HEK293 (cell line): ENCODE measurements around the gene SLC9A9.

Source experiments
- CTCF ChIA-PET: fragments of 350-600 bp; formaldehyde crosslinking; extraction: SDS; loops from one replicate; lab custom pipeline; 2021; ENCODE audit warnings: antibody characterized with exemption; lab: Yijun Ruan, JAX
- POLR2A ChIA-PET: fragments of 300-600 bp; formaldehyde crosslinking; extraction: SDS; loops from one replicate; lab custom pipeline; 2020; ENCODE audit warnings: antibody characterized with exemption, inconsistent platforms; lab: Yijun Ruan, JAX
- H3K27ac ChIP-seq: fragments of 200-500 bp; sonication (Bioruptor generic); 2 replicates; pipeline ENCODE4 v1.5.1; 2014; ENCODE audit warnings: low read depth, low read length, control low read depth, inconsistent platforms; ENCODE audit errors: extremely low read depth
- H3K36me3 ChIP-seq, 2 experiments: fragments of 200-500 bp in 1 of 2; sonication (Bioruptor generic) in 1 of 2; 1 replicate in 1 of 2; 2 replicates in 1 of 2; pipeline ENCODE4 v1.5.1; 2014 to 2017; ENCODE audit warnings: inconsistent platforms in 2 of 2, low read length in 2 of 2; ENCODE audit not compliant: control insufficient read depth in 2 of 2, insufficient read depth in 1 of 2
- H3K4me1 ChIP-seq: fragments of 200-500 bp; sonication (Bioruptor generic); 2 replicates; pipeline ENCODE4 v1.5.1; 2014; ENCODE audit warnings: mild to moderate bottlenecking, low read length, inconsistent platforms; ENCODE audit not compliant: control insufficient read depth, insufficient read depth
- H3K4me3 ChIP-seq: 2 replicates; pipeline ENCODE4 v1.5.1; 2011; ENCODE audit warnings: low read depth, mild to moderate bottlenecking, control low read depth, low read length, moderate library complexity
- H3K9me3 ChIP-seq: fragments of 200-500 bp; sonication (Bioruptor generic); 2 replicates; pipeline ENCODE4 v1.5.1; 2014; ENCODE audit warnings: low read depth, low read length, inconsistent platforms; ENCODE audit not compliant: control insufficient read depth, insufficient read depth
- GFI1B ChIP-seq: fragments of 450-650 bp; formaldehyde crosslinking; IDR thresholded peaks from 2 replicates; pipeline ENCODE4 v1.5.1; 2016; ENCODE audit warnings: missing biosample characterization, missing genetic modification characterization
- GLI2 ChIP-seq: fragments of 450-650 bp; formaldehyde crosslinking; IDR thresholded peaks from 2 replicates; pipeline ENCODE4; 2017; ENCODE audit warnings: missing biosample characterization, missing genetic modification characterization, low read depth, borderline replicate concordance
- GLI4 ChIP-seq: fragments of 450-650 bp; formaldehyde crosslinking; IDR thresholded peaks from 2 replicates; pipeline ENCODE4 v1.5.1; 2016; ENCODE audit warnings: missing biosample characterization, missing genetic modification characterization
- KLF17 ChIP-seq: fragments of 450-650 bp; formaldehyde crosslinking; IDR thresholded peaks from 2 replicates; pipeline ENCODE4 v1.5.1; 2016; ENCODE audit warnings: missing biosample characterization, missing genetic modification characterization
- PATZ1 ChIP-seq: fragments of 450-650 bp; formaldehyde crosslinking; IDR thresholded peaks from 2 replicates; pipeline ENCODE4 v1.5.1; 2016; ENCODE audit warnings: missing biosample characterization, missing genetic modification characterization
- ZEB2 ChIP-seq: fragments of 450-650 bp; formaldehyde crosslinking; IDR thresholded peaks from 2 replicates; pipeline ENCODE4 v1.5.1; 2016; ENCODE audit warnings: missing biosample characterization, missing genetic modification characterization
- ZFP37 ChIP-seq: fragments of 450-650 bp; formaldehyde crosslinking; IDR thresholded peaks from 2 replicates; pipeline ENCODE4 v1.5.1; 2016; ENCODE audit warnings: missing biosample characterization, missing genetic modification characterization
- ZFP69B ChIP-seq: fragments of 450-650 bp; formaldehyde crosslinking; IDR thresholded peaks from 2 replicates; pipeline ENCODE4 v1.5.1; 2016; ENCODE audit warnings: missing biosample characterization, missing genetic modification characterization
- ZNF155 ChIP-seq: fragments of 450-650 bp; formaldehyde crosslinking; IDR thresholded peaks from 2 replicates; pipeline ENCODE4 v1.5.1; 2016; ENCODE audit warnings: missing biosample characterization, missing genetic modification characterization
- ZNF48 ChIP-seq: fragments of 450-650 bp; formaldehyde crosslinking; IDR thresholded peaks from 2 replicates; pipeline ENCODE4 v1.5.1; 2016; ENCODE audit warnings: missing biosample characterization, missing genetic modification characterization
- ZNF530 ChIP-seq: fragments of 450-650 bp; formaldehyde crosslinking; IDR thresholded peaks from 2 replicates; pipeline ENCODE4 v1.5.1; 2016; ENCODE audit warnings: low read depth, missing biosample characterization, missing genetic modification characterization
- ZNF623 ChIP-seq: fragments of 450-650 bp; formaldehyde crosslinking; IDR thresholded peaks from 2 replicates; pipeline ENCODE4 v1.5.1; 2016; ENCODE audit warnings: missing biosample characterization, missing genetic modification characterization
- ZNF707 ChIP-seq: fragments of 450-650 bp; formaldehyde crosslinking; IDR thresholded peaks from 2 replicates; pipeline ENCODE4 v1.5.1; 2016; ENCODE audit warnings: missing biosample characterization, missing genetic modification characterization
- ZNF76 ChIP-seq: fragments of 450-650 bp; formaldehyde crosslinking; IDR thresholded peaks from 2 replicates; pipeline ENCODE4; 2016; ENCODE audit warnings: low read depth, missing biosample characterization, missing genetic modification characterization, borderline replicate concordance
- ZNF791 ChIP-seq: fragments of 450-650 bp; formaldehyde crosslinking; IDR thresholded peaks from 2 replicates; pipeline ENCODE4 v1.5.1; 2016; ENCODE audit warnings: missing biosample characterization, missing genetic modification characterization
- ZNF837 ChIP-seq: fragments of 450-650 bp; formaldehyde crosslinking; IDR thresholded peaks from 2 replicates; pipeline ENCODE4 v1.5.1; 2016; ENCODE audit warnings: missing biosample characterization, missing genetic modification characterization
- ZSCAN30 ChIP-seq: fragments of 450-650 bp; IDR thresholded peaks from 2 replicates; pipeline ENCODE4 v1.5.1; 2018; ENCODE audit warnings: missing biosample characterization, mild to moderate bottlenecking, missing genetic modification characterization, moderate library complexity
- TF ChIP-seq, protein P1 (sequence below): fragments of 450-650 bp; formaldehyde crosslinking; IDR thresholded peaks from 2 replicates; pipeline ENCODE4 v1.5.1; 2017; ENCODE audit warnings: missing biosample characterization, missing genetic modification characterization
- TF ChIP-seq, protein P2 (sequence below): fragments of 450-650 bp; formaldehyde crosslinking; IDR thresholded peaks from 2 replicates; pipeline ENCODE4 v1.5.1; 2017; ENCODE audit warnings: missing biosample characterization, missing genetic modification characterization

Gene SLC9A9

DNA sequence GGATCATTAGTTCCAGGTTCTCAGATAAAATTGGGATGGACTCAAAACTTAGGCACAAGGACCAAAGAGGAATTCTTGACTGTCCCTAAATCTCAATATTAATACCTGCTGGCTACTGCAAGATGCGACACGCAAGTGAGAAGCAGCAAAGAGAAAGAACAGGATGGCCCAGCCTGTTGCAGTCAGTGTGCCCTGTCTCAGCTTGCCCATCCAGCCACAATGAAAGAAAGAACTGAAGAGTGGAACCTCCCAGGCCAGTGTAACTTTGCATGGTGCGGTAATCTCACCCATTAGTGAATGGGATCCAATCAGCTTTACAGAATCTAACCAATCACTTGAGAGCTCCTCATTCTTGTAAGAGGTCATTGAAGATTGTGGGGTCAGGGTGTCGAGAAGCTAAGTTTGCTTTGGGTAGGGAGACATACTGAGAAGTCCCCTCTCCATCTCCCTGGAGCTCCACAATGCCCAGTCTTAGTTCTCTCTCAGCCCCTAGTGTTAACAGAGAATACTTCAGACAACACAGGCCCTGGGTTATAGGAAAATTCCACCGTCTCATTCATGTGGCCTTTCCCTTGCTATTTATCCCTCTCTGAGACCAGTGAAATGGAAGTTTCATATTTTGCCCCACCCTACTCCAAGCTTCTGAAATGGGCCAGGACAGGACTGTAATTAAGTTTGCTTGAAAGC is 3.2 kb upstream of the SLC9A9 start:
- Histone ChIP-seq H3K27ac (no peak overlapping the region), H3K36me3 (no peaks in the 10 kb centered on the region), H3K4me3 (no peak overlapping the region), H3K9me3 (no peaks in the 10 kb centered on the region), H3K4me1 (no peaks in the 10 kb centered on the region)
- CTCF ChIA-PET = no interaction called here
- TF ChIP-seq ZFP37 (no peak), ZNF155 (tag by site-specific recombination) (no peak), ZNF837 (no peak), ZNF623 (tag by site-specific recombination) (no peak), ZNF48 (no peak), ZNF791 (no peak)
- POLR2A ChIA-PET = no interaction called here

- CTCF ChIA-PET = no interaction called here
- POLR2A ChIA-PET = no interaction called here
Observed at GRCh38 chr3:143850877-143851276, 2.6 kb upstream of the SLC9A9 start.

DNA sequence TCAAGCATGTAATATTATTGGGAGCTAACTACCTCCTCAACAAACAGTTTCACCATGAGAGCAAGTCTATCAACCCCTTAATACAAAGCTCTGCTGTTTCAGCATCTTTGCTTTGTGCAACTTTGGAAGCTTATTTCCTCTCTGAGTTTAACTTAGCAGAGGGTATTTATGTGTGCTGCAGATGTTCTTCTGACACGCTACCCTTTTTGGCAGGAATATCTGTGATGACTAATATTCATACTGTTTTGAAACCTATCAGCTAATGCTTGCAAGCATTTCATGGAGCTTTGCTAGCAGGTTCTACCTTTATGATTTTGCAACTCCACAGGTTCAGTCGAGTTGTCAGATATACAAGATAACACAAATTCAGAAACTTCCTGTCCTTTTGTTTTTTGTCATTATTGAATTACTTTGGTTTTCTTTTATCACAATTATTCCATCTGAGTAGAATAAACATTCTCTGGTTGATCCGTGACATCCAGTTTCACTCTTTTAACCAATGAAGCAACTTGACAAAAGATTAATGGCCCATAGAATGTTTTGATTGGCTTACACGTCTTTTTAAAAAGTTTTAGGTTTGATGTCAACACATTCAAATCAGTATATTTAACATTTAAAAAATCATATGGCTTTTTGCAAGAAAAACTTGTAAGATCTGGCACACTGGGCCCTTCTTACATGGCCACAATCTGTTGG is 1.7 kb upstream of the SLC9A9 start:
- H3K4me3 ChIP-seq = no peak overlapping the region
- H3K4me1 ChIP-seq = no peaks in the 10 kb centered on the region
- CTCF ChIA-PET = no interaction called here
- no peak overlapping the region for H3K27ac ChIP-seq
- H3K9me3 ChIP-seq = no peaks in the 10 kb centered on the region
- no peaks in the 10 kb centered on the region for H3K36me3 ChIP-seq
- POLR2A ChIA-PET = no interaction called here
- TF ChIP-seq PATZ1 (tag by site-specific recombination) (no peak), ZSCAN30 (tag by site-specific recombination) (no peak), ZNF76 (no peak), GLI2 (tag by site-specific recombination) (no peak), ZEB2 (no peak), ZNF530 (no peak), GLI4 (tag by site-specific recombination) (no peak)
- TF ChIP-seq, protein P1, sequence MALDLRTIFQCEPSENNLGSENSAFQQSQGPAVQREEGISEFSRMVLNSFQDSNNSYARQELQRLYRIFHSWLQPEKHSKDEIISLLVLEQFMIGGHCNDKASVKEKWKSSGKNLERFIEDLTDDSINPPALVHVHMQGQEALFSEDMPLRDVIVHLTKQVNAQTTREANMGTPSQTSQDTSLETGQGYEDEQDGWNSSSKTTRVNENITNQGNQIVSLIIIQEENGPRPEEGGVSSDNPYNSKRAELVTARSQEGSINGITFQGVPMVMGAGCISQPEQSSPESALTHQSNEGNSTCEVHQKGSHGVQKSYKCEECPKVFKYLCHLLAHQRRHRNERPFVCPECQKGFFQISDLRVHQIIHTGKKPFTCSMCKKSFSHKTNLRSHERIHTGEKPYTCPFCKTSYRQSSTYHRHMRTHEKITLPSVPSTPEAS (tag by site-specific recombination) = no peak

More at GRCh38 chr3:143850877-143851276, 2.6 kb upstream of the SLC9A9 start:
- Histone ChIP-seq H3K36me3 (no peaks in the 10 kb centered on the region), H3K27ac (no peak overlapping the region), H3K4me3 (no peak overlapping the region), H3K4me1 (no peaks in the 10 kb centered on the region), H3K9me3 (no peaks in the 10 kb centered on the region)
- no peak for TF ChIP-seq GFI1B
- no peak for TF ChIP-seq KLF17 (tag by site-specific recombination)
- TF ChIP-seq ZFP69B (tag by site-specific recombination) = no peak
- TF ChIP-seq, protein P2, sequence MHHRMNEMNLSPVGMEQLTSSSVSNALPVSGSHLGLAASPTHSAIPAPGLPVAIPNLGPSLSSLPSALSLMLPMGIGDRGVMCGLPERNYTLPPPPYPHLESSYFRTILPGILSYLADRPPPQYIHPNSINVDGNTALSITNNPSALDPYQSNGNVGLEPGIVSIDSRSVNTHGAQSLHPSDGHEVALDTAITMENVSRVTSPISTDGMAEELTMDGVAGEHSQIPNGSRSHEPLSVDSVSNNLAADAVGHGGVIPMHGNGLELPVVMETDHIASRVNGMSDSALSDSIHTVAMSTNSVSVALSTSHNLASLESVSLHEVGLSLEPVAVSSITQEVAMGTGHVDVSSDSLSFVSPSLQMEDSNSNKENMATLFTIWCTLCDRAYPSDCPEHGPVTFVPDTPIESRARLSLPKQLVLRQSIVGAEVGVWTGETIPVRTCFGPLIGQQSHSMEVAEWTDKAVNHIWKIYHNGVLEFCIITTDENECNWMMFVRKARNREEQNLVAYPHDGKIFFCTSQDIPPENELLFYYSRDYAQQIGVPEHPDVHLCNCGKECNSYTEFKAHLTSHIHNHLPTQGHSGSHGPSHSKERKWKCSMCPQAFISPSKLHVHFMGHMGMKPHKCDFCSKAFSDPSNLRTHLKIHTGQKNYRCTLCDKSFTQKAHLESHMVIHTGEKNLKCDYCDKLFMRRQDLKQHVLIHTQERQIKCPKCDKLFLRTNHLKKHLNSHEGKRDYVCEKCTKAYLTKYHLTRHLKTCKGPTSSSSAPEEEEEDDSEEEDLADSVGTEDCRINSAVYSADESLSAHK (tag by site-specific recombination) = no peak
- TF ChIP-seq ZNF707 = no peak
